WI38 (cell line): ENCODE results near the gene DLGAP1.
"Not testable (repeated sequence)": the region's sequence is repeated elsewhere in the genome, so short reads cannot be mapped to it uniquely, and the experiment has no call there.

ENCODE experiments used
- H3K4me3 ChIP-seq: 2 replicates; pipeline ENCODE4 v1.5.1; 2011; ENCODE audit warnings: low read depth, mild to moderate bottlenecking, control low read depth, low read length
- TF ChIP-seq, protein P1 (sequence below): IDR thresholded peaks from 2 replicates; pipeline ENCODE4 v1.5.1; 2012; ENCODE audit warnings: low read depth, mild to moderate bottlenecking, control low read depth, low read length

Gene DLGAP1

DNA sequence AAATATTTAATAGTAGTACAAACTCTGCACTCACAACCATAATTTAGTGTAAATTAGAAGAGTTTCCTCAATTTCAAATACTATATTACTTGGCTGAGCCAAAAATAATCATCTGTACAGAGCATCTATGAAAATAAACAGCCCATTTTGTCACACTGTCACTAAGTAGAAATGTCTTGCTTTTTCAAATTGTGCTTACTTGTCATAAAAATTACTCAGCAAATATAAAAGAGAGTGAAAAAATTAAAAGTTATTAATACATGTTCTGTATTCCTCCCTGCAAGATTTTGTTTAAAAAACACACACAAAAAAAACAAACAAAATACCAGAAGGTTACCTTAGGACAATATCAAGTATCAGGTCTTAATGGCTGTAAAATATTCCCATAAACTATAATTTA is 155.7 kb downstream of the DLGAP1 start:
- TF ChIP-seq, protein P1, sequence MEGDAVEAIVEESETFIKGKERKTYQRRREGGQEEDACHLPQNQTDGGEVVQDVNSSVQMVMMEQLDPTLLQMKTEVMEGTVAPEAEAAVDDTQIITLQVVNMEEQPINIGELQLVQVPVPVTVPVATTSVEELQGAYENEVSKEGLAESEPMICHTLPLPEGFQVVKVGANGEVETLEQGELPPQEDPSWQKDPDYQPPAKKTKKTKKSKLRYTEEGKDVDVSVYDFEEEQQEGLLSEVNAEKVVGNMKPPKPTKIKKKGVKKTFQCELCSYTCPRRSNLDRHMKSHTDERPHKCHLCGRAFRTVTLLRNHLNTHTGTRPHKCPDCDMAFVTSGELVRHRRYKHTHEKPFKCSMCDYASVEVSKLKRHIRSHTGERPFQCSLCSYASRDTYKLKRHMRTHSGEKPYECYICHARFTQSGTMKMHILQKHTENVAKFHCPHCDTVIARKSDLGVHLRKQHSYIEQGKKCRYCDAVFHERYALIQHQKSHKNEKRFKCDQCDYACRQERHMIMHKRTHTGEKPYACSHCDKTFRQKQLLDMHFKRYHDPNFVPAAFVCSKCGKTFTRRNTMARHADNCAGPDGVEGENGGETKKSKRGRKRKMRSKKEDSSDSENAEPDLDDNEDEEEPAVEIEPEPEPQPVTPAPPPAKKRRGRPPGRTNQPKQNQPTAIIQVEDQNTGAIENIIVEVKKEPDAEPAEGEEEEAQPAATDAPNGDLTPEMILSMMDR = no peak
- no peak overlapping the region for H3K4me3 ChIP-seq

DNA sequence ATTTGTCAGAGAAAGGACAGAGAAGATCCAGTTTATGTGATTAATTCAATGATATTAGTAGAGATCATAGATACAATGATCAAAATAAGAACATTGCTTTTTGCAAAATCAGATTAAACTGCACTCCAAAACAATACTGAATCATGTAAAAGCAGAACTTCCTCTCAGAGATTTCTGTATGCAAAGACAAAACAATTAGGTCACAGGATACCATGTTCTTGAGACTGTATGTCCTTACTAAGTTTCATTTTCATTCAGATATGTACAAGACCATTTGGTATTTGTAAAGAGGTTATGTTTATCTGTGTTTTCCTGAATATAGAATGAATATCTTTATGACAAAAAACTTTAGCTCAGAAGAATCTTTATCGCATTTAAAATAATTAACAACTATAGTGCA is 161.8 kb downstream of the DLGAP1 start:
- TF ChIP-seq, protein P1 = no peak
- H3K4me3 ChIP-seq = no peak overlapping the region

DNA sequence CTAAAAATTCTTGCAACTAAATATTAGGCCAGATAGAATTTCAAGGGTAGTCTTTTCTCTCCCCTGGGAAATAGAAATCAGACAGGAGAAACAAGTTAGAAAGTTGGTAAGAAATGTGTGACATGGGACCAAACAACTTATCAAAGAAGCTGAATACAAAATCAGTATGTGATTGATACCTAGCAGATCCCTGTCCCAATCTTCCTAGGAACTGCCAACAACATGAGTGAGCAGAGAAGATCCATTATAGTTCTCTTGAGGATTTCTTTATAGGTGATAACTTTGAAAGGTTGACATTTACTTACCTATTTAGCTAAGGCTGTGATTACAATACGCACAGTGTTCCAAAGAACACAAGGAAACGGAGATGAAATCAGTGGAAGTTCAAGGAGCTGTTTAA is 162.4 kb downstream of the DLGAP1 start:
- TF ChIP-seq, protein P1 = no peak
- no peak overlapping the region for H3K4me3 ChIP-seq

DNA sequence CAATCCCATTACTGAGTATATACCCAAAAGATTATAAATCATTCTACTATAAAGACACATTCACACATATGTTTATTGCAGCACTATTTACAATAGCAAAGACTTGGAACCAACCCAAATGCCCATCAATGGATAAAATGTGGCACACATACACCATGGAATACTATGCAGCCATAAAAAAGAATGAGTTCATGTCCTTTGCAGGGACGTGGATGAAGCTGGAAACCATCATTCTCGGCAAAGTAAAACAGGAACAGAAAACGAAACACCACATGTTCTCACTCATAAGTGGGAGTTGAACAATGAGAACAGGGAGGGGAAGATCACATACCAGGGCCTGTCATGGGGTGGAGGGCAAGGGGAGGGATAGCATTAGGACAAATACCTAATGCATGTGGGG is 167.8 kb downstream of the DLGAP1 start:
- not testable (repeated sequence) for H3K4me3 ChIP-seq

DNA sequence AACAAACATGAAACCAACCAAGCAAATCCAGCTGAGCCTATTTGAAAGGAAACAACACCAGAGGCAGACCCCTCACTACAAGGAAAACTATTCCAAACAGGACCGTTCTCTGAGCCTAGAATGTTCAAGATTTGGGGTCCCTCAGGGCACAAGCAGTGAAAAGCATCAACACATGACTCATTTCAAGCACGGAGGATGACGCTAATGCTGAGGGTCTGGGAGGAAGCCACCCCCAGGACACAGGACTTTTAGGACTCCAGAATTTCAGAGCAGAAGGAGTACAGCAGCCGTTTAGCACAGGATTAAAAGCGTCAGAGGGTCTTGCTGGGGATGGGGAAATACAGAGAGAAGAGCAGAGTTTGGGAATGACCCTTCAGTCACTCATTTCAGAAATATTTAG is 168.9 kb downstream of the DLGAP1 start:
- TF ChIP-seq, protein P1 = no peak
- no peak overlapping the region for H3K4me3 ChIP-seq

DNA sequence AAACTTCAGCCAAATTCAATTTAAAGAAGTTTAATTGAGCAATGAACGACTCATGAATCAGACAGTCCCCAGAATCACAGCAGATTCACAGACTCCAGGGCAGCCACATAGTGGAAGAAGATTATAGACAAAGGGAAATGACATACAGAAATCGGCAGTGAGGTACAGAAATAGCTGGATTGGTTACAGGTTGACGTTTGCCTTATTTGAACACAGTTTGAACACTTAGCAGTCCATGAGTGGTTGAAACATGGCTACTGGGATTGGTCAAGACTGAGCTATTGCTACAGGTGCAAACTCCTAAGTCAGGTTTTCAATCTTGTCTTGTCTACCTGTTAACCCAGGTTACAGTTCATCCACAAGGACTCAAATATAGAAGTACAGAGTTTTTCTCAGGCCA is 169.6 kb downstream of the DLGAP1 start:
- TF ChIP-seq, protein P1 = no peak
- H3K4me3 ChIP-seq = no peak overlapping the region

DNA sequence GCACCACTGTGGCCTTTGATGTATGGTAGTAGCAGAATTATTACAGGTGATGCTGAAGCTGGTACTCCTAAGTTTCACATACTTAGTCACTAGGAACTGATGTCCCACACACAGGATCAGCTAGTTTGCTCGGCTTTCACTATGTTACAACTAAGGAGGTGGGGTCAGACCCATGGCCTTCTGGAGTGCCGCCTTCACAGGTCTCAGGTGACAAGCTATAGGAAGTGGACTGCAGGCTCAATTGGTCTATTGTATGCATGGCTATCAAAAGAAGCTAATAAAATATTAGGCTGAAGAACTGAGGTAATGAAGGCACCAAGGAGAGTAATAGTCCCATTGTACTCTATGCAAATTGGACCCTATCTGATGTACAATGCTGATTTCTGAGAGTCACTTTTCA is 170.6 kb downstream of the DLGAP1 start:
- TF ChIP-seq, protein P1 = no peak
- H3K4me3 ChIP-seq = no peak overlapping the region

DNA sequence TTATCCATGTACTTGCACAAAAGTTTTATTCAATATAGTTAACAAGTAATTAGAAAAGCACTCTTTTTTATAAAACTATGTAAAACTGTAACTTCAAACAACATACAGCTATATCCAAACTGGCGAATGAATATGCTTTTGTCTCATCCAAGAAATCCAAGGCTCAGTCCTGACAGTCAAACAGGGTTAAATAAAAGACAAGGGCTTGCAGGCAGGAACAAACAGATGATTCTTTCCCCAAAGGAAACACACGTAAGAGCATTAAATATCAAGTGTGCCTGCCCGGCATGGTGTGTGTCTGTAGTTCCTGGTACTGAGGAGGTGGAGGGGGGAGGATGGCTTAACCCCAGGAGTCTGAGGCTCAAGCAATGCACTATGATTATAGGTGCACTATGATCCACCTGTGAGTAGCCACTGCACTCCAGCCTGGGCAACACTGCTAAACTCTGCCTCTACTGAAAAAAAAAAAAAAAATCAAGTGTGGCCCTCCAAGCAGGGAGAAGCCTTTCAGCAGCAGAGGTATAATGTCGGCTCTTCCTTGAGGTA is 171.3 kb downstream of the DLGAP1 start:
- no peak overlapping the region for H3K4me3 ChIP-seq
- TF ChIP-seq, protein P1 = no peak
